ENCODE data around the gene NUDT9. TPM values are rescaled to one million over a fixed set of nuclear protein-coding genes. Genes with fewer than 3 reads are reported as not detected.
"Not testable (repeated sequence)": the region's sequence is repeated elsewhere in the genome, so short reads cannot be mapped to it uniquely, and the experiment has no call there.

The NUDT9 gene
- total RNA-seq, result 10 to 100 TPM; 16.0 to 18.1 TPM
- 25.2 TPM for polyA plus RNA-seq

- peak within 1 kb of the TSS; percentile 86 for H3K27ac ChIP-seq (ENCODE audit: low read depth, low read length)
- H3K36me3 ChIP-seq (ENCODE audit: insufficient read depth, low read length), result no peaks in the 10 kb centered on the region
- ChIA-PET POLR2A (interaction anchor here (0.6 to 2.9 kb wide), 2 partner anchors 31 to 487 kb away, joined by 3 to 38 read pairs; partner anchors contain the start of gene HSD17B11), CTCF (interaction anchor here (0.7 to 3.5 kb wide), 5 partner anchors 31 to 47 kb away, joined by 3 to 16 read pairs (median 3); partner anchors contain the start of gene HSD17B11)
- H3K9me3 Mint-ChIP-seq, result no peaks in the 10 kb centered on the region
- H3K36me3 Mint-ChIP-seq, result peaks cover 0 to 14% (median 0%) of the 10 kb centered on the region in 3 donors
- peak; percentile 85 to 92 (median 88) for DNase-seq
- peaks cover 31% of the 10 kb centered on the region for H3K4me1 ChIP-seq (ENCODE audit: insufficient read depth, low read length)
- H3K9me3 ChIP-seq (ENCODE audit: low read length), result no peaks in the 10 kb centered on the region
- peaks cover 0 to 4% of the 10 kb centered on the region in 2 donors for H3K27me3 Mint-ChIP-seq
- no peaks in the 10 kb centered on the region for H3K27me3 ChIP-seq (ENCODE audit: insufficient read depth, low read length, poor library complexity, severe bottlenecking)
- peak within 1 kb of the TSS; percentile 95 to 100 (median 98) for H3K27ac Mint-ChIP-seq
- peak within 1 kb of the TSS; percentile 97 to 100 (median 99) for H3K4me3 Mint-ChIP-seq
- H3K4me3 ChIP-seq (ENCODE audit: low read length), result peak within 1 kb of the TSS; percentile 93
- peaks cover 31 to 48% (median 44%) of the 10 kb centered on the region in 3 donors for H3K4me1 Mint-ChIP-seq
These were observed at the start of gene NUDT9 for GRCh38 chr4:87422104-87423052. Gene NUDT9 (plus strand): TSS chr4:87422573. CDS start chr4:87422906, 333 bp downstream.

GRCh38 chr4:87375719-87376291 lies 46.6 kb upstream of the NUDT9 start:
- Mint-ChIP-seq H3K27ac (peak overlapping the region in 2 of 8 donors; percentile 1 to 78), H3K36me3 (peaks cover 10 to 53% (median 12%) of the 10 kb centered on the region in 3 donors), H3K4me3 (no peak overlapping the region), H3K27me3 (no peaks in the 10 kb centered on the region), H3K9me3 (no peaks in the 10 kb centered on the region), H3K4me1 (peaks cover 4 to 10% (median 8%) of the 10 kb centered on the region in 3 donors)
- Histone ChIP-seq H3K4me3 (ENCODE audit: low read length) (no peak overlapping the region), H3K27ac (ENCODE audit: low read depth, low read length) (no peak overlapping the region), H3K9me3 (ENCODE audit: low read length) (no peaks in the 10 kb centered on the region), H3K27me3 (ENCODE audit: insufficient read depth, low read length, poor library complexity, severe bottlenecking) (no peaks in the 10 kb centered on the region), H3K36me3 (ENCODE audit: insufficient read depth, low read length) (peaks cover 9% of the 10 kb centered on the region), H3K4me1 (ENCODE audit: insufficient read depth, low read length) (no peaks in the 10 kb centered on the region)
- peak in 2 of 5 donors; percentile 15 to 32 for DNase-seq
- CTCF ChIA-PET, result interaction anchor here (0.6 to 4.5 kb wide), 16 partner anchors 12 to 113 kb away, joined by 3 to 64 read pairs (median 6); partner anchors contain the start of genes HSD17B11 and NUDT9
- POLR2A ChIA-PET, result no interaction called here

GRCh38 chr4:87377816-87378215 lies 44.6 kb upstream of the NUDT9 start:
- POLR2A ChIA-PET, result no interaction called here
- no peaks in the 10 kb centered on the region for H3K27me3 Mint-ChIP-seq

GRCh38 chr4:87382116-87382515 lies 40.3 kb upstream of the NUDT9 start:
- H3K9me3 ChIP-seq (ENCODE audit: low read length), result no peaks in the 10 kb centered on the region
- H3K4me1 ChIP-seq (ENCODE audit: insufficient read depth, low read length), result peaks cover 6% of the 10 kb centered on the region
- no peaks in the 10 kb centered on the region for H3K27me3 ChIP-seq (ENCODE audit: insufficient read depth, low read length, poor library complexity, severe bottlenecking)
- H3K4me1 Mint-ChIP-seq, result peaks cover 37 to 49% (median 39%) of the 10 kb centered on the region in 3 donors
- H3K9me3 Mint-ChIP-seq, result no peaks in the 10 kb centered on the region
- DNase-seq, result no peak
- H3K4me3 ChIP-seq (ENCODE audit: low read length), result no peak overlapping the region
- peaks cover 8% of the 10 kb centered on the region for H3K36me3 ChIP-seq (ENCODE audit: insufficient read depth, low read length)
- H3K36me3 Mint-ChIP-seq, result peaks cover 4 to 44% (median 15%) of the 10 kb centered on the region in 3 donors
- H3K4me3 Mint-ChIP-seq, result no peak overlapping the region
- H3K27me3 Mint-ChIP-seq, result no peaks in the 10 kb centered on the region
- no peak overlapping the region for H3K27ac ChIP-seq (ENCODE audit: low read depth, low read length)
- POLR2A ChIA-PET, result no interaction called here
- CTCF ChIA-PET, result interaction anchor here (0.8 to 2.3 kb wide), 4 partner anchors 9 to 40 kb away, joined by 3 to 9 read pairs (median 3); partner anchors contain the start of genes HSD17B11 and NUDT9
- peak overlapping the region in 3 of 8 donors; percentile 27 to 63 (median 29) for H3K27ac Mint-ChIP-seq

More at GRCh38 chr4:87377816-87378215, 44.6 kb upstream of the NUDT9 start:
- Histone ChIP-seq H3K9me3 (ENCODE audit: low read length) (no peaks in the 10 kb centered on the region), H3K36me3 (ENCODE audit: insufficient read depth, low read length) (peaks cover 8% of the 10 kb centered on the region), H3K4me1 (ENCODE audit: insufficient read depth, low read length) (no peaks in the 10 kb centered on the region), H3K27ac (ENCODE audit: low read depth, low read length) (no peak overlapping the region), H3K4me3 (ENCODE audit: low read length) (no peak overlapping the region), H3K27me3 (ENCODE audit: insufficient read depth, low read length, poor library complexity, severe bottlenecking) (no peaks in the 10 kb centered on the region)
- peaks cover 0 to 50% (median 4%) of the 10 kb centered on the region in 3 donors for H3K36me3 Mint-ChIP-seq
- CTCF ChIA-PET, result interaction anchor here (2.3 to 4.5 kb wide), 3 partner anchors 13 to 89 kb away, joined by 6 to 64 read pairs (median 25); partner anchors contain the start of gene HSD17B11
- H3K4me1 Mint-ChIP-seq, result peaks cover 3 to 13% (median 10%) of the 10 kb centered on the region in 3 donors
- no peak for DNase-seq
- H3K9me3 Mint-ChIP-seq, result no peaks in the 10 kb centered on the region
- peak overlapping the region in 2 of 8 donors; percentile 38 to 55 for H3K27ac Mint-ChIP-seq
- no peak overlapping the region for H3K4me3 Mint-ChIP-seq

- H3K4me3 Mint-ChIP-seq, result no peak overlapping the region
- Histone ChIP-seq H3K9me3 (ENCODE audit: low read length) (no peaks in the 10 kb centered on the region), H3K4me3 (ENCODE audit: low read length) (no peak overlapping the region), H3K36me3 (ENCODE audit: insufficient read depth, low read length) (peaks cover 8% of the 10 kb centered on the region), H3K4me1 (ENCODE audit: insufficient read depth, low read length) (peaks cover 10% of the 10 kb centered on the region), H3K27ac (ENCODE audit: low read depth, low read length) (no peak overlapping the region), H3K27me3 (ENCODE audit: insufficient read depth, low read length, poor library complexity, severe bottlenecking) (no peaks in the 10 kb centered on the region)
- H3K4me1 Mint-ChIP-seq, result peaks cover 44 to 54% (median 47%) of the 10 kb centered on the region in 3 donors
- no peaks in the 10 kb centered on the region for H3K27me3 Mint-ChIP-seq
- ChIA-PET CTCF (interaction anchor here (2.3 kb wide), 1 partner anchor 8 kb away, joined by 9 read pairs; the partner anchor contains the start of gene HSD17B11), POLR2A (no interaction called here)
- peaks cover 4 to 47% (median 15%) of the 10 kb centered on the region in 3 donors for H3K36me3 Mint-ChIP-seq
- H3K27ac Mint-ChIP-seq, result peak overlapping the region in 6 of 8 donors; percentile 7 to 87 (median 32)
- H3K9me3 Mint-ChIP-seq, result no peaks in the 10 kb centered on the region
- DNase-seq, result no peak
These were observed 39.4 kb upstream of the NUDT9 start for GRCh38 chr4:87382931-87383330.

GRCh38 chr4:87384466-87385132 lies 37.8 kb upstream of the NUDT9 start:
- H3K36me3 ChIP-seq (ENCODE audit: insufficient read depth, low read length); H3K9me3 Mint-ChIP-seq; H3K9me3 ChIP-seq (ENCODE audit: low read length); CTCF ChIA-PET; H3K4me3 Mint-ChIP-seq; H3K27me3 Mint-ChIP-seq; POLR2A ChIA-PET; H3K27ac ChIP-seq (ENCODE audit: low read depth, low read length); DNase-seq; H3K27me3 ChIP-seq (ENCODE audit: insufficient read depth, low read length, poor library complexity, severe bottlenecking); H3K4me3 ChIP-seq (ENCODE audit: low read length): not testable (repeated sequence)
- Mint-ChIP-seq H3K36me3 (peaks cover 8 to 42% (median 15%) of the 10 kb centered on the region in 3 donors), H3K4me1 (peaks cover 58 to 70% (median 62%) of the 10 kb centered on the region in 3 donors), H3K27ac (peak overlapping the region in 5 of 8 donors; percentile 40 to 70 (median 50))
- peaks cover 22% of the 10 kb centered on the region for H3K4me1 ChIP-seq (ENCODE audit: insufficient read depth, low read length)

GRCh38 chr4:87387237-87387636 lies 35.1 kb upstream of the NUDT9 start:
- H3K27me3 Mint-ChIP-seq, result no peaks in the 10 kb centered on the region
- POLR2A ChIA-PET, result no interaction called here
- Histone ChIP-seq H3K4me1 (ENCODE audit: insufficient read depth, low read length) (peaks cover 33% of the 10 kb centered on the region), H3K9me3 (ENCODE audit: low read length) (no peaks in the 10 kb centered on the region), H3K4me3 (ENCODE audit: low read length) (no peak overlapping the region), H3K27ac (ENCODE audit: low read depth, low read length) (no peak overlapping the region), H3K36me3 (ENCODE audit: insufficient read depth, low read length) (no peaks in the 10 kb centered on the region), H3K27me3 (ENCODE audit: insufficient read depth, low read length, poor library complexity, severe bottlenecking) (no peaks in the 10 kb centered on the region)
- no peak for DNase-seq
- H3K36me3 Mint-ChIP-seq, result peaks cover 8 to 34% (median 15%) of the 10 kb centered on the region in 3 donors
- peak overlapping the region in 6 of 7 donors; percentile 14 to 55 (median 46) for H3K4me3 Mint-ChIP-seq
- peaks cover 66 to 85% (median 81%) of the 10 kb centered on the region in 3 donors for H3K4me1 Mint-ChIP-seq
- CTCF ChIA-PET, result interaction anchor here (1.3 kb wide), 1 partner anchor 11 kb away, joined by 4 read pairs; no protein-coding TSS in a partner anchor
- H3K9me3 Mint-ChIP-seq, result peaks cover 0 to 5% (median 0%) of the 10 kb centered on the region in 5 donors
- peak overlapping the region in 6 of 8 donors; percentile 19 to 84 (median 70) for H3K27ac Mint-ChIP-seq

Measured in CD8-positive, alpha-beta memory T cell (primary cell).